ENCODE results near the gene MGARP.
"Not testable (repeated sequence)": the region's sequence is repeated elsewhere in the genome, so short reads cannot be mapped to it uniquely, and the experiment has no call there.

Gene MGARP

DNA sequence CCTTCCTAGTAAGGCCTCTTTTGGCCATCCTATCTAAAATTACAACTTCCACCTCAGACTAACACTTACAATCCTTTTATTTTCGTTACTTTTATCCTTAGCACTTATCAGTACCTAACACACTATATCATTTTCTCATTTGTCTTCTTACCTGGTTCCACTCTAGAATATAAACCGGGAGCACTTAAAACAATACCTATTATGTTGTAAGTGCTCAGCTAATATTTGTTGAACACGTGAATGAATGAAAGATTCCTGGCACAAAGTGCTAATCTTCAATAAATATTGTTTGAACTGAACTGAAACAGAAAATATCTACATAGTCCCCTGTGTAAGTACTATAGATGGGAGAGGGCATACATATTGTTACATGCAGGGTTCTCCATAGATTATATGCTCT, 14.4 kb downstream of the MGARP start:
- Histone ChIP-seq H3K9ac (ENCODE audit: low read depth, low read length) (no peak overlapping the region), H3K27me3 (ENCODE audit: control insufficient read depth, insufficient read depth, low read length) (no peaks in the 10 kb centered on the region), H3K4me3 (ENCODE audit: low read depth, low read length) (no peak overlapping the region)

DNA sequence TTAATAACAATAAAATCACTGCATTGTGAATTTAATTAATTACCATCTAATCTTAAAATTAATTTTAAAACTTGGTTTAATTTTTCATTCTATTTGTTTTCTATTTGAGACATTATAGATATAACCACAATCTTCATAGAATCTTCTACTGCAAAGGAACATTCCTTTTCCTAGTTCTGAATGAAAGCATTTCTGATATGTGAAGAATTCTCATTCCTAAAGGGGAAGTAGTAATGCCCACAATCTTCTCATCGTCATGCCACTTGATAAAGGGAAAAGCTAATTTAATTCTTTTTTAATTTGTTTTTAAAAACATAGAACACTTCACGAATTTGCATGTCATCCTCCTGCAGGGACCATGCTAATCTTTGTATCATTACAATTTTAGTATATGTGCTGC, 23.7 kb downstream of the MGARP start:
- Histone ChIP-seq H3K27me3 (ENCODE audit: control insufficient read depth, insufficient read depth, low read length) (no peaks in the 10 kb centered on the region), H3K4me1 (ENCODE audit: control insufficient read depth, insufficient read depth, low read length) (no peaks in the 10 kb centered on the region), H3K9me3 (ENCODE audit: control insufficient read depth, insufficient read depth, low read length) (no peaks in the 10 kb centered on the region), H3K9ac (ENCODE audit: low read depth, low read length) (no peak overlapping the region), H3K4me3 (ENCODE audit: low read depth, low read length) (no peak overlapping the region), H3K36me3 (ENCODE audit: control insufficient read depth, insufficient read depth, low read length) (no peaks in the 10 kb centered on the region)

More for the DNA sequence above, 14.4 kb downstream of the MGARP start:
- Histone ChIP-seq H3K36me3 (ENCODE audit: control insufficient read depth, insufficient read depth, low read length) (no peaks in the 10 kb centered on the region), H3K4me1 (ENCODE audit: control insufficient read depth, insufficient read depth, low read length) (peaks cover 4% of the 10 kb centered on the region), H3K9me3 (ENCODE audit: control insufficient read depth, insufficient read depth, low read length) (no peaks in the 10 kb centered on the region)

DNA sequence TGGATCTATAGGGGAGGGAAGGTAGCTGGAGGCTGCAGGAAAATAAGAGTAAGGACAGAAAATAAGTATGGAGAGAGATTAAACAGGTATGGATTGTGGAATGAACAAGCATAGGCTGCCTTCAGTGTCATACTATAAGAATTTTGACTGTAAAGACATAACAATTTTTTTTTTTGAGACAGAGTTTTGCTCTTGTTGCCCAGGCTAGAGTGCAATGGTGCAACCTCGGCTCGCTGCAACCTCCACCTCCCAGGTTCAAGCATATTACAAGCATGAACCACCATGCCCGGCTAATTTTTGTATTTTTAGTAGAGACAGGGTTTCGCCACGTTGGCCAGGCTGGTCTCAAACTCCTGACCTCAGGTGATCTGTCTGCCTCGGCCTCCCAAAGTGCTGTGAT, 24.4 kb downstream of the MGARP start:
- H3K4me1 ChIP-seq (ENCODE audit: control insufficient read depth, insufficient read depth, low read length); H3K36me3 ChIP-seq (ENCODE audit: control insufficient read depth, insufficient read depth, low read length); H3K9ac ChIP-seq (ENCODE audit: low read depth, low read length); H3K27me3 ChIP-seq (ENCODE audit: control insufficient read depth, insufficient read depth, low read length); H3K9me3 ChIP-seq (ENCODE audit: control insufficient read depth, insufficient read depth, low read length); H3K4me3 ChIP-seq (ENCODE audit: low read depth, low read length): not testable (repeated sequence)

DNA sequence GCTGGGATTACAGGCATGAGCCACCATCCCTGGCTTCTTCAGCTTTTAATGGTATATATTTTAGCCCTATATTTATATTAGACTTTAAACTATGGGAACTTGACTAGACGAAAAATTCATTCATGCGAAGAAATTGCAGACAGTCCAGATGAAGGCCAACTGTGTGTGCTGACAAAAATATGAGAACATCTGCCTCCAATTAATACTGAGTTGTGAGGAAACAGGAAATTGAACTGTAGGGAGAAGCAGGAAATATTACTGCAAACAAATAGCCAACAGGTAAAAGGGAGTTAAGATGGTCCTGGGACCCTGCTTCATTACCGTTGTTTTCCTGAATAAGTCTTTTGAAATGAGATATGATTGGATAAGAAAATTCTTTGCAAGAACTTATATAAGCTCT, 26.3 kb downstream of the MGARP start:
- Histone ChIP-seq H3K4me1 (ENCODE audit: control insufficient read depth, insufficient read depth, low read length) (no peaks in the 10 kb centered on the region), H3K4me3 (ENCODE audit: low read depth, low read length) (no peak overlapping the region), H3K36me3 (ENCODE audit: control insufficient read depth, insufficient read depth, low read length) (no peaks in the 10 kb centered on the region), H3K27me3 (ENCODE audit: control insufficient read depth, insufficient read depth, low read length) (no peaks in the 10 kb centered on the region), H3K9me3 (ENCODE audit: control insufficient read depth, insufficient read depth, low read length) (no peaks in the 10 kb centered on the region), H3K9ac (ENCODE audit: low read depth, low read length) (no peak overlapping the region)

DNA sequence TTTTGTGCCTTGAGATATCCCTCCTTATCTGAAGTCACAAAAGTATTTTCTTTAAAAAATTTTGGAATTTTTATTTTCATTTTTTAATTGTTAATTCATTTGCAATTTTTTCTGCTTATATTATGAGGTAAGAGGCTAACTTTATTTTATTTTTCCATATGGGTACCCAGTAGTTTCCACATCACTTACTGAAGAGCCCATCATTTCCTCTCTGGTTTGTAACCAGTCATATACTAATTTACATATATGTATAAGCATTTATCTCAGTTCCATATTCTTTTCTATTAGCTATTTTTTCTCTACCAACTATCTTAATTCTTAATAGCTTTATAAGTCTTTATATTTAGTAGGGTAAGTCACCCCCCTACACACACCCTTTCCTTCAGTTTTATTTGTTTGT, 27.0 kb downstream of the MGARP start:
- no peaks in the 10 kb centered on the region for H3K9me3 ChIP-seq (ENCODE audit: control insufficient read depth, insufficient read depth, low read length)
- H3K36me3 ChIP-seq (ENCODE audit: control insufficient read depth, insufficient read depth, low read length), result no peaks in the 10 kb centered on the region
- no peak overlapping the region for H3K4me3 ChIP-seq (ENCODE audit: low read depth, low read length)
- no peaks in the 10 kb centered on the region for H3K27me3 ChIP-seq (ENCODE audit: control insufficient read depth, insufficient read depth, low read length)
- H3K4me1 ChIP-seq (ENCODE audit: control insufficient read depth, insufficient read depth, low read length), result no peaks in the 10 kb centered on the region
- H3K9ac ChIP-seq (ENCODE audit: low read depth, low read length), result no peak overlapping the region

DNA sequence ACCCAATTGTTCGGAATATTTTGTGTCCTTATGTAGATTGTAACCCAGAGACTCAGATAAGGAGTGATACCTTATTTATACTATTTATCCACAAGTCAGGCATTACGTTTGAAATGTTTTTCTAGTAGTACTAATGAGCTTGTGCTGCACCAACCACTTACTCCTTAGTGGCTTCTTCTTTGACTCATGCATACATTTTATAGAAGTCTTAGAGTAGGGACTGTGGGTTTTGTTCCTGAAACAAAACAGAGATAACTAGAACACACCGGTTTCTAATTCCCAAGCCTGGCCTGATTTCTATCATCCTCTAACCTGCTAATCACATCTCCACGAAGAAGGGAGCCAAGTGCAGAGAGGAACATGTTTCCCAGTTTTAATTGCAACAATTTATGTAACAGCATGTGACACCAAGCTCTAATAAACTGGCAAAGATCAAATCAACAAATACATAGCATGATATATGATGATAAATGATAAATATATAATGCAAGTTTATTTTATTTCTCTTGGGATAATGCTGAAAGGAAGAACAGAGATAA, 32.3 kb downstream of the MGARP start:
- Histone ChIP-seq H3K9ac (ENCODE audit: low read depth, low read length) (no peak overlapping the region), H3K36me3 (ENCODE audit: control insufficient read depth, insufficient read depth, low read length) (no peaks in the 10 kb centered on the region), H3K9me3 (ENCODE audit: control insufficient read depth, insufficient read depth, low read length) (no peaks in the 10 kb centered on the region), H3K4me1 (ENCODE audit: control insufficient read depth, insufficient read depth, low read length) (no peaks in the 10 kb centered on the region), H3K27me3 (ENCODE audit: control insufficient read depth, insufficient read depth, low read length) (no peaks in the 10 kb centered on the region), H3K4me3 (ENCODE audit: low read depth, low read length) (no peak overlapping the region)

DNA sequence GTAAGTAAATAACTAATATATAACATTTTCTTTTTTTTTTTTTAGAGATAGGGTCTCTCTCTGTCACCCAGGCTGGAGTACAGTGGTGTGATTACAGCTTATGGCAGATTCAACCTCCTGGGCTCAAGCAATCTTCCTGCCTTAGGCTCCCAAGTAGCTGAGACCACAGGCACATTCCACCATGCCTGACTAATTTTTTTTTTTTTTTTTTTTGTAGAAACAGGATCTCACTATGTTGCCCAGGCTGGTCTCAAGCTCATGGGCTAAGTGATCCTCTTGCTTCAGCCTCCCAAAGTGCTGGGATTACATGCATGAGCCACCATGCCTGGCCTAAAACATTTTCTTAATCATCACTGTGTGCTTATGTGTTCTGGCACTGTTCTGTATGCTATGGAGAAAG, 32.8 kb downstream of the MGARP start:
- H3K27me3 ChIP-seq (ENCODE audit: control insufficient read depth, insufficient read depth, low read length), result no peaks in the 10 kb centered on the region
- H3K9me3 ChIP-seq (ENCODE audit: control insufficient read depth, insufficient read depth, low read length), result no peaks in the 10 kb centered on the region

DNA sequence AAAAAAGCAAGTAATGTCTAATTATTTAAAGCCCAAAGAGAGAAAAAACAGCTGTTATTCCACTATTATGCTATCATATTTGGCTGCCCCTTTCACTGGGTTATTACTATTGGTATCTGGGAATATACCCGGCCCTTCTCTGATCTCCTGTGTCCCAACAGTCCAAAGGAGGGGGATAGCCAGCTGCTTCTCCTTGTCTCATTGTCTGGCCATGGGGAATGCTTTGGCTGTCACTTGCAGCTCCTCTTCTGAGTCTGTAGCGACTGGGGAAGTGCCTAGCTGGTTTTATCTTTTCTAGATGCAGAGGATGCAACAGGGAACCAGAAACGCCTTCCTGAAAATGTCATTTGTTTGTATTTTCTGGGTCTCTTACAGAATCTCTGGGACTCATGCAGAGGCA, 33.9 kb downstream of the MGARP start:
- H3K4me1 ChIP-seq (ENCODE audit: control insufficient read depth, insufficient read depth, low read length), result peaks cover 15% of the 10 kb centered on the region

More for the DNA sequence above, 32.8 kb downstream of the MGARP start:
- Histone ChIP-seq H3K4me1 (ENCODE audit: control insufficient read depth, insufficient read depth, low read length) (peaks cover 4% of the 10 kb centered on the region), H3K9ac (ENCODE audit: low read depth, low read length) (no peak overlapping the region), H3K36me3 (ENCODE audit: control insufficient read depth, insufficient read depth, low read length) (no peaks in the 10 kb centered on the region), H3K4me3 (ENCODE audit: low read depth, low read length) (no peak overlapping the region)

DNA sequence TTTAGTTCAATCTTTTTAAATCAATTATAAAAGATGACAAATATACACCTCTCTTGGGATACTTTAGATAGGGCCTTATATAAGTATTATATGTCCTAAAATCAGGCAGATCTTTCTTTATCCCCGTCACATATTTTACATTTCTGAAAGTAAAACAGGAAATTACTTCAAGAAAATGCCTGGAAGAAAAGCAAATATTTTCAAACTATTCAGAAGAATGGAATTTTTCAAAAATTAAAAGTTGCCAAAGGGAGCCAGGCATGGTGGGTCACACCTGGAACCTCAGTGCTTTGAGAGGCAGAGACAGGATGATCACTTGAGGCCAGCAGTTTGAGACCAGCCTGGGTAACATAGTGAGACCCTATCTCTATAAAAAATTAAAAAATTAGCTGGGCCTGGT, 34.4 kb downstream of the MGARP start:
- H3K36me3 ChIP-seq (ENCODE audit: control insufficient read depth, insufficient read depth, low read length), result no peaks in the 10 kb centered on the region
- H3K27me3 ChIP-seq (ENCODE audit: control insufficient read depth, insufficient read depth, low read length), result no peaks in the 10 kb centered on the region
- H3K9ac ChIP-seq (ENCODE audit: low read depth, low read length), result no peak overlapping the region
- no peaks in the 10 kb centered on the region for H3K9me3 ChIP-seq (ENCODE audit: control insufficient read depth, insufficient read depth, low read length)
- H3K4me1 ChIP-seq (ENCODE audit: control insufficient read depth, insufficient read depth, low read length), result peaks cover 19% of the 10 kb centered on the region
- no peak overlapping the region for H3K4me3 ChIP-seq (ENCODE audit: low read depth, low read length)

More for the DNA sequence above, 33.9 kb downstream of the MGARP start:
- no peaks in the 10 kb centered on the region for H3K27me3 ChIP-seq (ENCODE audit: control insufficient read depth, insufficient read depth, low read length)
- no peak overlapping the region for H3K9ac ChIP-seq (ENCODE audit: low read depth, low read length)
- no peaks in the 10 kb centered on the region for H3K36me3 ChIP-seq (ENCODE audit: control insufficient read depth, insufficient read depth, low read length)
- H3K9me3 ChIP-seq (ENCODE audit: control insufficient read depth, insufficient read depth, low read length), result no peaks in the 10 kb centered on the region
- no peak overlapping the region for H3K4me3 ChIP-seq (ENCODE audit: low read depth, low read length)

DNA sequence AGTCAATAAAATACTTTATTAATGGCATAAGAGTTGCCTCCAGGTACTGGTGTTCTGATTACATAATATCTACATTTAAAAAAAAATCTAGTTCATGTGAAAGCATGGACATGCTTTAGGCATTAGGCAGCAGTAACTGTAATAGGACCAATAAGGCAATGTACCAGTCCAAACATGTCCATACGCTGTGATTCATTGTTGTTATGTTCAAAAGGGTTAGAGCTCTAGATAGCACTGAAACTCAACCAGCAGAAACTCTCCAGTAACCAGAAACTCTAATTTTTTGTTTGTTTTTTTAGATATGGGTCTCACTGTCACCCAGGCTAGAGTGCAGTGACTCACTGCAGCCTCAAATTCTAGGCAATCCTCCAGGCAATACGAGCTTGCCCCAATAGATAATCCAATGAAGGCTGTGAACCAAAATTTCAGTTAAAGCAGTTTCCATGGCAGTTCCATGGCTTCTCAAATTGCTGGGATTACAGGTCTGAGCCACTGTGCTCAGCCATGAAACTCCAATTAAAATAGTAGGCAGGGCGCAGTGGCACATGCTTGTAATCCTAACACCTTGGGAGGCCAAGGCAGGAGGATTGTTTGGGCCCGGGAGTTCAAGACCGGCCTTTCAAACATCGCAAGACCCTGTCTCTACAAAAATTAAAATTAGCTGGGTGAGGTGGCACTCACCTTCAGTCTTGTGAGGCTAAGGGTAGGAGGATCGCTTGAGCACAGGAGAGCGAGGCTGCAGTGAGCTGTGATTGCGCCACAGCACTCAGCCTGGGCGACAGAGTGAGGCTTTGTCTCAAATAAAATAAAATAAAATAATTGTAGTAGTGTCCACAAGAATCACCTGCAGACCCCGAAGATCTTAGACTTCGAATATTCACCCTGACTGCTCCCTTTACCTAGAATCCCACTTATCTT, 36.3 kb downstream of the MGARP start:
- H3K4me1 ChIP-seq (ENCODE audit: control insufficient read depth, insufficient read depth, low read length), result peaks cover 19% of the 10 kb centered on the region
- H3K4me3 ChIP-seq (ENCODE audit: low read depth, low read length), result no peak overlapping the region
- H3K9ac ChIP-seq (ENCODE audit: low read depth, low read length), result no peak overlapping the region
- H3K36me3 ChIP-seq (ENCODE audit: control insufficient read depth, insufficient read depth, low read length), result no peaks in the 10 kb centered on the region
- peaks cover 5% of the 10 kb centered on the region for H3K9me3 ChIP-seq (ENCODE audit: control insufficient read depth, insufficient read depth, low read length)
- H3K27me3 ChIP-seq (ENCODE audit: control insufficient read depth, insufficient read depth, low read length), result no peaks in the 10 kb centered on the region

DNA sequence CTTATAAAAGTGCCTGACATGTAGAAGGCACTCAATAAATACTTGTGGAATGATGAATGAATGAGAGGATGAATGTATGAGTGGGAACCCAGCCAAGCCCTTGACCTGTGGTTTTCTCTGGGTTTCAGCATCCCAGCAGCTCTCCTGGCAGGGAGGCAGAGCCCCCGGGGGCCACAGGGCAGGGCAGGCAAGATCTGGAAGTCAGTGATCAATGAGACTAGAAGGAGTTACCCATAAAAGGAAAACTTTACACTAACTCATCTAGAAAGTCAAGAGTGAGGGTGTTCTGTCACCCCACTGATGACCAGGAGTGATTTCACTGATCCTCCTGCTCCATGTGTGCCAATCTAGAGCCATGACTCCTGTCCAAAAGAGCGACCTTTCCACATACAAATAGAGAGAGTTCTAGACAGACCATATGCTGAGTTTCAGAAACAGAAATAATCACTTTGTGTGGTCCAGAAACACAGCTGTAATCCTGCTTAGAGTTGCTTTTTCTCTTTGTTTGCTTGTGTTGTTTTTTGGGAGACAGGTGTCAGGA, 37.4 kb downstream of the MGARP start:
- Histone ChIP-seq H3K4me1 (ENCODE audit: control insufficient read depth, insufficient read depth, low read length) (peaks cover 19% of the 10 kb centered on the region), H3K9ac (ENCODE audit: low read depth, low read length) (no peak overlapping the region), H3K4me3 (ENCODE audit: low read depth, low read length) (no peak overlapping the region), H3K9me3 (ENCODE audit: control insufficient read depth, insufficient read depth, low read length) (peaks cover 5% of the 10 kb centered on the region), H3K36me3 (ENCODE audit: control insufficient read depth, insufficient read depth, low read length) (no peaks in the 10 kb centered on the region), H3K27me3 (ENCODE audit: control insufficient read depth, insufficient read depth, low read length) (no peaks in the 10 kb centered on the region)

DNA sequence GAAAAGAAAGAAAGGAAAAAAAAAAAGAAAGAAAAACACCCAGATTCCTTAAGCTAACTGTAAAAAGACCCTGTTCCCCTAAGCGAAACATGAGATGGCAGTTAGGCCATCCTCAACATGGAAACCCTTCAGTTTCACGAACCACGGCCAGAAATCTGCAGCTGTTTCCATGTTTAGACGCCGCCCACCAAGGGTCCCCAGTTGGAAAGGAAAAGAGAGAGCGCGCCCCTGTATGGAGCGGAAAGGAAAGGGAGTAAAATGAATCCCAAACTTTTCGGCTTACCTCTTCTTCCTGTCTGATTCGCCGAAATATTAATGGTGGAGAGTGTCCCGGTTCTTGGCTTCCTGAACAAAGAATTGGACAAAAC, 38.3 kb downstream of the MGARP start:
- peak overlapping the region; percentile 30 for H3K4me3 ChIP-seq (ENCODE audit: low read depth, low read length)
- H3K9me3 ChIP-seq (ENCODE audit: control insufficient read depth, insufficient read depth, low read length), result peaks cover 5% of the 10 kb centered on the region
- no peaks in the 10 kb centered on the region for H3K36me3 ChIP-seq (ENCODE audit: control insufficient read depth, insufficient read depth, low read length)
- H3K4me1 ChIP-seq (ENCODE audit: control insufficient read depth, insufficient read depth, low read length), result peaks cover 19% of the 10 kb centered on the region
- no peak overlapping the region for H3K9ac ChIP-seq (ENCODE audit: low read depth, low read length)
- no peaks in the 10 kb centered on the region for H3K27me3 ChIP-seq (ENCODE audit: control insufficient read depth, insufficient read depth, low read length)

Data from iPS-15b (cell line).